ENCODE data around the gene FECH.
"Not testable (repeated sequence)": the region's sequence is repeated elsewhere in the genome, so short reads cannot be mapped to it uniquely, and the experiment has no call there.

The FECH gene

DNA sequence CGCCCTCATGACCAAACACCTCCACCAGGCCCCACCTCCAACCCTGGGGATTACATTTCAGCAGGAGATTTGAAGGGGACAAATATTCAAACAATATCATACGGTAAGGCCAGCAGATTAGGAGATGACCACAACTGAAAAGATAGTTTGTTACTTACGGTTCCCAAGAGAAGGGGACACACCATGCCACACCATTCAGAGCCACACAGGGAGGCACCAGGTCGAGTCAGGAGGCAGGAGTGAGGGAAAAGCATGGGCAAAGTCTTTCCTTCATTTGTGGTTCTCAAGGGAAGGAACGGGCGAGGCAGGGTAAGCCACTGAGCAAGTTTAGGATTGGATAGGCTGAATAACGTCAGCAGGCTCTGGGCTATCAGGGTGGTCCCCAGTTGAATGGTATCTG is 57.4 kb downstream of the FECH start:
- no peak overlapping the region for H3K4me3 ChIP-seq (ENCODE audit: low read depth, low read length)
- POLR2A ChIA-PET, result no interaction called here
- DNase-seq (ENCODE audit: low read depth, low spot score), result no peak
- TF ChIP-seq, protein P1, sequence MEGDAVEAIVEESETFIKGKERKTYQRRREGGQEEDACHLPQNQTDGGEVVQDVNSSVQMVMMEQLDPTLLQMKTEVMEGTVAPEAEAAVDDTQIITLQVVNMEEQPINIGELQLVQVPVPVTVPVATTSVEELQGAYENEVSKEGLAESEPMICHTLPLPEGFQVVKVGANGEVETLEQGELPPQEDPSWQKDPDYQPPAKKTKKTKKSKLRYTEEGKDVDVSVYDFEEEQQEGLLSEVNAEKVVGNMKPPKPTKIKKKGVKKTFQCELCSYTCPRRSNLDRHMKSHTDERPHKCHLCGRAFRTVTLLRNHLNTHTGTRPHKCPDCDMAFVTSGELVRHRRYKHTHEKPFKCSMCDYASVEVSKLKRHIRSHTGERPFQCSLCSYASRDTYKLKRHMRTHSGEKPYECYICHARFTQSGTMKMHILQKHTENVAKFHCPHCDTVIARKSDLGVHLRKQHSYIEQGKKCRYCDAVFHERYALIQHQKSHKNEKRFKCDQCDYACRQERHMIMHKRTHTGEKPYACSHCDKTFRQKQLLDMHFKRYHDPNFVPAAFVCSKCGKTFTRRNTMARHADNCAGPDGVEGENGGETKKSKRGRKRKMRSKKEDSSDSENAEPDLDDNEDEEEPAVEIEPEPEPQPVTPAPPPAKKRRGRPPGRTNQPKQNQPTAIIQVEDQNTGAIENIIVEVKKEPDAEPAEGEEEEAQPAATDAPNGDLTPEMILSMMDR (IDR thresholded peaks at IDR 0.05; ENCODE audit: insufficient read depth, low read length, missing control alignments), result no peak
- CTCF ChIA-PET, result no interaction called here

DNA sequence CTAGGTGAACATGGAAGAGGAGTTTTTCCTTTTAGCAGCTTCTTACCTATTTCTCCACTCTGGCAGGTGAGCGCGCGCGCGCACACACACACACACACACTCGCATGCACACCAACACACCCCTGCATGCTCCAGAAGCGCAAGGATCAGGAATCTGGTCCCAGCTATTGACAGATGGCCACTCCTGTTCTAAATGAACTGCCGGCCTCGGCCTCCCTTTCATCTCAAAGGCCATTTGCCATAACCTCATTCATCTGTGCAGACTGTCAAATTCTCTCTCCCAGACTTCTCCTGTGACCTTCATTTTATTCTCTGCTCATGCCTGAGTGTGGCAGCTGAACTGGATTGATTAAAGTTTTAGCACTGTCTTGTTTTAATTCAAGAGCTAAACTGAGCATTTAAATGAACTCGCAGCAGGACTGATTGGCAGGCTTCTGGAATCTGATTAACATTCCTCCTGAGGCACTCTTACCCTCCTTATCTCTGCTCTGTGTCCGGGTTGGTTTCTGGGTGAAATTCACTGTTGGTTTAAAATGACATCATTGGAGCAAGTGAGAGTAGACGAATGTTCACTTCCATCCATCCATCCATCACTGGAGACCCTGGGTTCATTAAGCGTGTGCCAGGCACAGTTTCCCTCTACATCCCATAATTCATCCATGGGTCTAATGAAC is 58.8 kb downstream of the FECH start:
- POLR2A ChIA-PET, result no interaction called here
- DNase-seq (ENCODE audit: low read depth, low spot score), result no peak
- TF ChIP-seq, protein P1 (IDR thresholded peaks at IDR 0.05; ENCODE audit: insufficient read depth, low read length, missing control alignments), result no peak
- no peak overlapping the region for H3K4me3 ChIP-seq (ENCODE audit: low read depth, low read length)
- CTCF ChIA-PET, result no interaction called here

DNA sequence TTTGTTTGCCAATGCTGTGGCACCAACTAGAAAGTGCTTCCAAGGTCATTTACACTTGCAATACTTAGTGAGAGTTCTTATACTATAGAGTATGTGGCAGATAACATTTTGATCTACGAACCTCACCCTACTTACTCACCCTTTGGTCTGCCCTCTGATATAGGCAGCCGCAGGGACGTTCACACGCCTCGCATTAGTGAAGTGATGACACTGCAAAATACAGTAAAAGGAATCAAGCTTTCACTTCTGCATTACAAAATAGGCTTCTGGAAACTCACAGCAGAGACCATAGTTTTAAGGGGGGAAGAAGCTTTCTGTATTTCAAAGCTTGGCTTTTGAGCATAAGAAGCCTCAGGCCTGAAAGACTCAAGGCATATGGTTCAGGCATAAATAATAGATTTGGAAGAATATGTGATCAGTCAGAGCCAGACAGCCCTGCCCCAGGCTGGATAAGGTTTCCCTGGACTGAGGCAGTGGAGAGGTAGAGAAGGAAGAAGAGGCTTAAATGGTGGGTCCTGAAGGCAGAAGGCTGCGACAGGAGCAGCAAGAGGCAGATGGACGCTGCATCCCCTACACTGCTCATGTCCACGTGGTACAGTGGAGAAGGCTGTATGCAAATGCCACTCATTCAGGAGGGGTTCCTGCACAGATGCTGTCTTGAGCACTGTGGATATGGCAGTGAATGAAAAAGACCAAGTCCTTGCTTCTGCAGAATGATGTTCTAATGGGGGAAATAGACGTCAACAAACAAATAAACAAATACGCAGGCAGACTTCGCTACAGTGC is 63.1 kb downstream of the FECH start:
- no peak overlapping the region for H3K4me3 ChIP-seq (ENCODE audit: low read depth, low read length)
- CTCF ChIA-PET, result no interaction called here
- TF ChIP-seq, protein P1 (IDR thresholded peaks at IDR 0.05; ENCODE audit: insufficient read depth, low read length, missing control alignments), result no peak
- no peak for DNase-seq (ENCODE audit: low read depth, low spot score)
- POLR2A ChIA-PET, result no interaction called here

GRCh38 chr18:57522348-57522747 is 64.2 kb downstream of the FECH start:
- CTCF ChIA-PET; POLR2A ChIA-PET; DNase-seq (ENCODE audit: low read depth, low spot score); H3K4me3 ChIP-seq (ENCODE audit: low read depth, low read length): not testable (repeated sequence)

- TF ChIP-seq, protein P1 (IDR thresholded peaks at IDR 0.05; ENCODE audit: insufficient read depth, low read length, missing control alignments), result no peak
- POLR2A ChIA-PET, result no interaction called here
- no peak for DNase-seq (ENCODE audit: low read depth, low spot score)
- CTCF ChIA-PET, result no interaction called here
- no peak overlapping the region for H3K4me3 ChIP-seq (ENCODE audit: low read depth, low read length)
Observed at GRCh38 chr18:57519668-57520424, 66.7 kb downstream of the FECH start.

DNA sequence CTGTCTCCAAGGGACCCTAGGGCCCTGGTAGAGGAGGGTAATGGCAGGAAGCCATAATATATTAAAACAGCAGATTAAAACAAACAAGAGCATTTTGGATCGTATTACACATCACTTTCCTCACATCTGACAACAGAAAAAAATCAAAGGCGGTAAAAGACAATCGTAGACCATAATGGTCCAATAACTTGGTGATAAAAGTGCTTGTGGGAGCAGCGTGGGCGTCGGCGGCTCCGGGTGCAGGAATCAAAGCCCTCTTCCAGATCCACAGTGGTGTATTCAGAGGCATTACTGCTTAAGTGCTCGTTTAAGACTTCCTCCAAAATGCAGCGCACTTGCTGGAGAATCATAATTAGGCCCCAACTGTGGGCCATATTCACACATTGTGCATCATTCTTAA is 68.0 kb downstream of the FECH start:
- CTCF ChIA-PET, result interaction anchor here (0.9 kb wide), 1 partner anchor 44 kb away, joined by 4 read pairs; no protein-coding TSS in a partner anchor
- POLR2A ChIA-PET, result no interaction called here
- no peak overlapping the region for H3K4me3 ChIP-seq (ENCODE audit: low read depth, low read length)
- DNase-seq (ENCODE audit: low read depth, low spot score), result no peak
- TF ChIP-seq, protein P1 (IDR thresholded peaks at IDR 0.05; ENCODE audit: insufficient read depth, low read length, missing control alignments), result no peak
